ENCODE data around the gene WDR11. TPM values are rescaled to one million over a fixed set of nuclear protein-coding genes. Genes with fewer than 3 reads are reported as not detected.

WDR11 gene
- polyA plus RNA-seq, 1 experiment: 68.2 TPM

- Histone ChIP-seq H3K36me3 (ENCODE audit: control insufficient read depth, insufficient read depth, low read length) (no peaks in the 10 kb centered on the region), H3K4me3 (ENCODE audit: low read depth, low read length) (no peak overlapping the region), H3K27me3 (ENCODE audit: control insufficient read depth, insufficient read depth, low read length) (no peaks in the 10 kb centered on the region; the same call in 1 of the 2 replicates)
- ChIA-PET POLR2A (no interaction called here), CTCF (no interaction called here)
- TF ChIP-seq, protein P1, sequence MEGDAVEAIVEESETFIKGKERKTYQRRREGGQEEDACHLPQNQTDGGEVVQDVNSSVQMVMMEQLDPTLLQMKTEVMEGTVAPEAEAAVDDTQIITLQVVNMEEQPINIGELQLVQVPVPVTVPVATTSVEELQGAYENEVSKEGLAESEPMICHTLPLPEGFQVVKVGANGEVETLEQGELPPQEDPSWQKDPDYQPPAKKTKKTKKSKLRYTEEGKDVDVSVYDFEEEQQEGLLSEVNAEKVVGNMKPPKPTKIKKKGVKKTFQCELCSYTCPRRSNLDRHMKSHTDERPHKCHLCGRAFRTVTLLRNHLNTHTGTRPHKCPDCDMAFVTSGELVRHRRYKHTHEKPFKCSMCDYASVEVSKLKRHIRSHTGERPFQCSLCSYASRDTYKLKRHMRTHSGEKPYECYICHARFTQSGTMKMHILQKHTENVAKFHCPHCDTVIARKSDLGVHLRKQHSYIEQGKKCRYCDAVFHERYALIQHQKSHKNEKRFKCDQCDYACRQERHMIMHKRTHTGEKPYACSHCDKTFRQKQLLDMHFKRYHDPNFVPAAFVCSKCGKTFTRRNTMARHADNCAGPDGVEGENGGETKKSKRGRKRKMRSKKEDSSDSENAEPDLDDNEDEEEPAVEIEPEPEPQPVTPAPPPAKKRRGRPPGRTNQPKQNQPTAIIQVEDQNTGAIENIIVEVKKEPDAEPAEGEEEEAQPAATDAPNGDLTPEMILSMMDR (IDR thresholded peaks at IDR 0.05; ENCODE audit: insufficient read depth, low read depth, low read length): no peak
- no peak for DNase-seq (ENCODE audit: low read depth)
Observed at GRCh38 chr10:120832106-120832505, 19.1 kb upstream of the WDR11 start.

- no peak for DNase-seq (ENCODE audit: low read depth)
- CTCF ChIA-PET: no interaction called here
- H3K36me3 ChIP-seq (ENCODE audit: control insufficient read depth, insufficient read depth, low read length): no peaks in the 10 kb centered on the region
- H3K4me3 ChIP-seq (ENCODE audit: low read depth, low read length): no peak overlapping the region
- H3K27me3 ChIP-seq (ENCODE audit: control insufficient read depth, insufficient read depth, low read length): no peaks in the 10 kb centered on the region; the same call in none of the 2 replicates
- TF ChIP-seq, protein P1 (IDR thresholded peaks at IDR 0.05; ENCODE audit: insufficient read depth, low read depth, low read length): no peak
- POLR2A ChIA-PET: no interaction called here
Observed at GRCh38 chr10:120833222-120833928, 17.8 kb upstream of the WDR11 start.

GRCh38 chr10:120835603-120836002 lies 15.6 kb upstream of the WDR11 start:
- POLR2A ChIA-PET: no interaction called here
- no peaks in the 10 kb centered on the region for H3K36me3 ChIP-seq (ENCODE audit: control insufficient read depth, insufficient read depth, low read length)
- H3K27me3 ChIP-seq (ENCODE audit: control insufficient read depth, insufficient read depth, low read length): no peaks in the 10 kb centered on the region; the same call in 1 of the 2 replicates
- TF ChIP-seq, protein P1 (IDR thresholded peaks at IDR 0.05; ENCODE audit: insufficient read depth, low read depth, low read length): no peak
- no peak for DNase-seq (ENCODE audit: low read depth)
- CTCF ChIA-PET: no interaction called here
- H3K4me3 ChIP-seq (ENCODE audit: low read depth, low read length): no peak overlapping the region

- CTCF ChIA-PET: interaction anchor here (0.8 kb wide), 1 partner anchor 11 kb away, joined by 3 read pairs; no protein-coding TSS in a partner anchor
- H3K4me3 ChIP-seq (ENCODE audit: low read depth, low read length): no peak overlapping the region
- no peak for DNase-seq (ENCODE audit: low read depth)
- TF ChIP-seq, protein P1 (IDR thresholded peaks at IDR 0.05; ENCODE audit: insufficient read depth, low read depth, low read length): no peak
- H3K27me3 ChIP-seq (ENCODE audit: control insufficient read depth, insufficient read depth, low read length): no peaks in the 10 kb centered on the region; the same call in 1 of the 2 replicates
- no peaks in the 10 kb centered on the region for H3K36me3 ChIP-seq (ENCODE audit: control insufficient read depth, insufficient read depth, low read length)
- POLR2A ChIA-PET: no interaction called here
Observed at GRCh38 chr10:120838941-120839340, 12.2 kb upstream of the WDR11 start.

DNA sequence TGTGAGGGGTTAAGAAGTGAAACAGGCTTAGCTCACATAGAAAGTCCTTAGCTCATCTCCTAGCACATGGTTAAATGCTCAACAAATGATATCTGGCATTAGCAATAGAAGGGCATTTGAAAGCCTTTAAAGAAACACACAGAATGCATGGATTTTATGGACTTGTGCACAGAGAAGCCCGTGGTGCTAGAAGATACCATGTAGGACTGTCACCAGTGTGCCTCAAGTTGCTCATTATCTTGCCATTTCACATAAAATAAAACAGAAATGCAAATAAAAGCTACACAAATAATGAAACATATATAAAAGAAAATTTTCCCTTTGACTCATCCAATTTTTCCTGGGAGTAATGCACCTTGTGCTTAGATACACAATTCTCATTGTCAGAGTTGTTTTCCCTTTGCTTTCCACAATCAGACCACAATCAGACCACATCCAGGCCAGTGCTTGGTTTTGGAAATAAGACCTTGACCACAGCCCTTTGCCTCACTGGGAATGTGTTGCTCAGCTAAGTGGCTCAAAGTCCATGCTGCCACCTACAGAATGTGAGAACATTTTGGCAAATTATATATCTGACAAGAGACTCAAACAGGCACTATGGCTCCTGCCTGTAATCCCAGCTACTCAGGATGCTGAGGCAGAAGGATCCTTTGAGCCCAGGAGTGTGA lies 9.5 kb upstream of the WDR11 start:
- H3K36me3 ChIP-seq (ENCODE audit: control insufficient read depth, insufficient read depth, low read length): no peaks in the 10 kb centered on the region
- no peak for DNase-seq (ENCODE audit: low read depth)
- H3K4me3 ChIP-seq (ENCODE audit: low read depth, low read length): no peak overlapping the region
- TF ChIP-seq, protein P1 (IDR thresholded peaks at IDR 0.05; ENCODE audit: insufficient read depth, low read depth, low read length): no peak
- no peaks in the 10 kb centered on the region; the same call in 1 of the 2 replicates for H3K27me3 ChIP-seq (ENCODE audit: control insufficient read depth, insufficient read depth, low read length)
- POLR2A ChIA-PET: no interaction called here
- CTCF ChIA-PET: no interaction called here
